ENCODE measurements around the gene HIP1.

GRCh38 chr7:75559976-75560365, 178.8 kb downstream of the HIP1 start:
- TF ChIP-seq CTCF (IDR thresholded peaks at IDR 0.05; ENCODE audit: insufficient read depth, low read length, poor library complexity, severe bottlenecking) (no peak), EZH2phosphoT487 (conservative IDR thresholded peaks at IDR 0.05; ENCODE audit: low read length) (no peak)

All from SU-DHL-6 (cell line).